Peyer's patch (tissue), 4 donors: ENCODE measurements around the gene MAML2. TPM values are rescaled to one million over a fixed set of nuclear protein-coding genes. Genes with fewer than 3 reads are reported as not detected.
A peak's percentile ranks its signal among the peaks of the same experiment; 100 is the strongest.

Source experiments
- DNase-seq, 3 donors: peaks; one replicate each; pipeline ENCODE4 v3.0.0-alpha.2; 2017 to 2019
- H3K27ac ChIP-seq, 4 donors: fragments of 200-600 bp; sonication (generic); one replicate each; pipeline ENCODE4 v1.5.1; 2016 to 2019
- H3K27me3 ChIP-seq, 2 donors: fragments of 200-600 bp; sonication (generic); one replicate each; pipeline ENCODE4 v1.5.1; 2019
- H3K36me3 ChIP-seq, 3 donors: fragments of 200-600 bp; sonication (generic); one replicate each; pipeline ENCODE4 v1.5.1; 2016 to 2019
- H3K4me1 ChIP-seq, 4 donors: fragments of 200-600 bp; sonication (generic); one replicate each; pipeline ENCODE4 v1.5.1; 2016 to 2019
- H3K4me3 ChIP-seq, 4 donors: fragments of 200-600 bp; sonication (generic); 1 replicate in 3 of 4; 2 replicates in 1 of 4; pipeline ENCODE4 v1.5.1; 2016 to 2019; ENCODE audit warnings: mild to moderate bottlenecking in 1 of 4
- H3K9me3 ChIP-seq, 4 donors: fragments of 200-600 bp; sonication (generic); one replicate each; pipeline ENCODE4 v1.5.1; 2016 to 2019; ENCODE audit warnings: mild to moderate bottlenecking in 1 of 4
- POLR2A ChIP-seq, 2 donors: fragments of 450-650 bp; IDR thresholded peaks; one replicate each; pipeline ENCODE4 v1.5.1; 2017; ENCODE audit warnings: antibody characterized with exemption in 2 of 2, mild to moderate bottlenecking in 2 of 2, moderate library complexity in 2 of 2
- total RNA-seq, 4 donors: library from RNA; depleted of rRNA; stranded (reverse); fragments of >200 nt; gene quantifications; one replicate each; pipeline ENCODE4 v1.1.0, GENCODE V29; 2016
- TF ChIP-seq, protein P1 (sequence below), 6 experiments: fragments of 450-650 bp in 4 of 6; fragments of 200-600 bp in 2 of 6; sonication (generic) in 1 of 6; IDR thresholded peaks; one replicate each; pipeline ENCODE4 v1.5.1; 2017 to 2019; ENCODE audit warnings: antibody characterized with exemption in 6 of 6, mild to moderate bottlenecking in 3 of 6, moderate library complexity in 1 of 6

Gene MAML2
- total RNA-seq, 4 donors from 2014 or later: 8.4 to 60.2 (median 22.7) TPM

DNA sequence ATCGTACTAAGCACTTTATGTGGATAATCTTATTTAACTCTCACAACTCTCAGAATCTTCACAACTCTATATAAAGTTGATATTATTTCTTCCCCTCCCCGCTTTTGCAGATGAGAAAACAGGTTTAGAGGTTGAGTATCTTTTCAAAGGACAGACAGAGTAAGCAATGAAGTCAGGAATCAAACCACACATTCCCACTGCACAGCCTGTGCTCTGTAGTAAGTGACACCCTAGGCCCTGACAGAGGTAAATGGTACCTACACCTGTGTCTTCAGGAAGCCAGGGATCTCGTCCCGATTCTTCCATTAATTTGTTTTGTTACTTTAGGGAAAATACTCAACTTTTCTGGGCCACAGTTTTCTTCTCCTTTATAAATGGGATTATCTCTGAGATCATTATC lies 246.6 kb downstream of the MAML2 start:
- H3K4me3 ChIP-seq: no peak overlapping the region
- DNase-seq: no peak
- no peaks in the 10 kb centered on the region for H3K9me3 ChIP-seq
- no peaks in the 10 kb centered on the region for H3K27me3 ChIP-seq
- peaks cover 0 to 5% (median 0%) of the 10 kb centered on the region in 3 donors for H3K36me3 ChIP-seq
- peak overlapping the region in 1 of 4 donors; percentile 17 for H3K27ac ChIP-seq
- TF ChIP-seq POLR2A (IDR thresholded peaks at IDR 0.05): no peak
- TF ChIP-seq, protein P1, sequence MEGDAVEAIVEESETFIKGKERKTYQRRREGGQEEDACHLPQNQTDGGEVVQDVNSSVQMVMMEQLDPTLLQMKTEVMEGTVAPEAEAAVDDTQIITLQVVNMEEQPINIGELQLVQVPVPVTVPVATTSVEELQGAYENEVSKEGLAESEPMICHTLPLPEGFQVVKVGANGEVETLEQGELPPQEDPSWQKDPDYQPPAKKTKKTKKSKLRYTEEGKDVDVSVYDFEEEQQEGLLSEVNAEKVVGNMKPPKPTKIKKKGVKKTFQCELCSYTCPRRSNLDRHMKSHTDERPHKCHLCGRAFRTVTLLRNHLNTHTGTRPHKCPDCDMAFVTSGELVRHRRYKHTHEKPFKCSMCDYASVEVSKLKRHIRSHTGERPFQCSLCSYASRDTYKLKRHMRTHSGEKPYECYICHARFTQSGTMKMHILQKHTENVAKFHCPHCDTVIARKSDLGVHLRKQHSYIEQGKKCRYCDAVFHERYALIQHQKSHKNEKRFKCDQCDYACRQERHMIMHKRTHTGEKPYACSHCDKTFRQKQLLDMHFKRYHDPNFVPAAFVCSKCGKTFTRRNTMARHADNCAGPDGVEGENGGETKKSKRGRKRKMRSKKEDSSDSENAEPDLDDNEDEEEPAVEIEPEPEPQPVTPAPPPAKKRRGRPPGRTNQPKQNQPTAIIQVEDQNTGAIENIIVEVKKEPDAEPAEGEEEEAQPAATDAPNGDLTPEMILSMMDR (IDR thresholded peaks at IDR 0.05): no peak
- H3K4me1 ChIP-seq: peaks cover 0 to 41% (median 3%) of the 10 kb centered on the region in 4 donors

DNA sequence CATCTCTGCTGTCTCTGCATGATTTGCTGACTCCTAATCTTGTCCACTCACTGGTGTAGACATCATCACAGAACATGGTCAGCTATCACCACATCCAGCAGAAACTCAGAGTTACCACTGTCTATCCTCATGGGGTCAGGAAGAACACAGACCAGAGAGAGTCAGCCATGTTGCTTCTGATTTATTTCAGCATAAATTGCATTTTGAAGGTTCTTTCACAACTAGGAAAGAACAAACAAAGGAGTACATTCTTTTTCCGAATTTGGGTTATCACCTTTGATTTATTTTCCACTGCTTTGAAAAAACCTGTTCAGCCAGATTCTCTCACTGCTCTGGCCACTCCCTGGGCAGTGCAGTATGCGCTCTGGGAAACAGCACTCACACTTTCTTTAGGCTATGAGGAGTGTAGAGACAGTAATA lies 247.1 kb downstream of the MAML2 start:
- Histone ChIP-seq H3K9me3 (no peaks in the 10 kb centered on the region), H3K27ac (peak overlapping the region in 1 of 4 donors; percentile 17), H3K27me3 (no peaks in the 10 kb centered on the region), H3K36me3 (peaks cover 0 to 5% (median 0%) of the 10 kb centered on the region in 3 donors), H3K4me1 (peaks cover 0 to 45% (median 3%) of the 10 kb centered on the region in 4 donors), H3K4me3 (no peak overlapping the region)
- TF ChIP-seq, protein P1 (IDR thresholded peaks at IDR 0.05): no peak
- TF ChIP-seq POLR2A (IDR thresholded peaks at IDR 0.05): no peak
- no peak for DNase-seq

DNA sequence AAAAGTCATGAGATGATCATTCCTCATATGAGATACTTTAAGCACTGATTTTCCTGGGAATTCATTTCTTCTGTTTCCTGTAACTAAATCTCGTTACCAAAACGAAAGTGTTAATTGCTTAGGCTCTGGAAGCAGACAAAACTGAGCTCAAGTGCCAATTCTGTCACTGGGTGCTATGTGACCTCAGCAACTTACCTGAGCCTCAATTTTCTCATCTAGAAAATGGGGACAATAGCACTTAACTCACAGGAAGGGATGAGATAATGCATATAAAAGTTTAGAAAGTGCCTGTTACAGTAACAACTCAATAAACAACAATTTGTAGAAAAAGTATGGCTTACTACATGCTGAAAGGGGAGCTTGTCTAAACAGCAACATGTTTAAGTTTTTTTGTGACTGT lies 248.8 kb downstream of the MAML2 start:
- Histone ChIP-seq H3K36me3 (peaks cover 0 to 5% (median 0%) of the 10 kb centered on the region in 3 donors), H3K4me3 (no peak overlapping the region), H3K27me3 (no peaks in the 10 kb centered on the region), H3K4me1 (peaks cover 0 to 48% (median 3%) of the 10 kb centered on the region in 4 donors), H3K27ac (no peak overlapping the region), H3K9me3 (no peaks in the 10 kb centered on the region)
- TF ChIP-seq, protein P1 (IDR thresholded peaks at IDR 0.05): no peak
- TF ChIP-seq POLR2A (IDR thresholded peaks at IDR 0.05): no peak
- no peak for DNase-seq

DNA sequence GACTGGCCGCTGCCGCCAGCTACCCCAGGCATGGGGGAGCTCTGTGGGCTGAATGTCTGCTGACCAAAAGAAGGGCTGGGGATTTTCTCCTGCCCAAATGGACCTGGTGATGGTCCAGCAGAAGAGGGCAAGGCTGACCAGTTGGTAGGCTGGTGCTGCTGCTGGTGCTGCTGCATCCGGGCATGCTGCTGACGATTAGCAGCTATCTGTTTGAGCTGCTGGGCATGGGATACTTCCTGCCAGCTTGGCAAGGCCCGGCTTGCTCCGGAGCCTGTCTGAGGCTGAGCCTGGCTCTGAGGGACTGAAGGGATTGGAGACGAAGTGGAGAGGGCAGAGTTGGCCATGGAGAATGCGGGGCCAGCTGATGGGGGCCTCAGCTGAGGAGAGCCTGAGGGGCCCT lies 250.5 kb downstream of the MAML2 start:
- H3K9me3 ChIP-seq: no peaks in the 10 kb centered on the region
- peaks cover 0 to 5% (median 0%) of the 10 kb centered on the region in 3 donors for H3K36me3 ChIP-seq
- peaks cover 0 to 33% (median 0%) of the 10 kb centered on the region in 4 donors for H3K4me1 ChIP-seq
- H3K27ac ChIP-seq: no peak overlapping the region
- DNase-seq: no peak
- no peak overlapping the region for H3K4me3 ChIP-seq
- TF ChIP-seq, protein P1 (IDR thresholded peaks at IDR 0.05): no peak
- TF ChIP-seq POLR2A (IDR thresholded peaks at IDR 0.05): no peak
- H3K27me3 ChIP-seq: no peaks in the 10 kb centered on the region

DNA sequence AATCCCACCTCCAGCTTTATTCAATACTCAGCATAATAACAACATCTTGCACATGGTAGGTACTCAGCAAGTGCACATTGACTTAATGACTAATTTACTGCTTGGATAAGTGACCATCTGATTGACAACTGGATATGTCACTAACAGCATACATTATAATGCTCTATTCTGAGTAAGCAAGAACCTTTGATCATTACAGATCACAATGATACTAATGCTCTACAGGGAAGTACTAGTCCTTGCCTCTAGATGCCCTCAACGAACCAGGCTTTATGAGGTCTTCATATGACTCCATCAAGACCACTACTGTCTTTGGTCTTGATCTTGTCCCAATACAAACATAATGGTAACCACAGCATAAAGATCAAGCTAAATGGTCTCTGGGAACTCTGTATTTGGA lies 251.5 kb downstream of the MAML2 start:
- H3K27me3 ChIP-seq: no peaks in the 10 kb centered on the region
- DNase-seq: no peak
- H3K4me3 ChIP-seq: no peak overlapping the region
- no peaks in the 10 kb centered on the region for H3K9me3 ChIP-seq
- TF ChIP-seq, protein P1 (IDR thresholded peaks at IDR 0.05): peak in 3 of 6 experiments; percentile 70 to 85 (median 76)
- TF ChIP-seq POLR2A (IDR thresholded peaks at IDR 0.05): no peak
- peaks cover 0 to 23% (median 0%) of the 10 kb centered on the region in 4 donors for H3K4me1 ChIP-seq
- H3K36me3 ChIP-seq: peaks cover 0 to 5% (median 0%) of the 10 kb centered on the region in 3 donors
- H3K27ac ChIP-seq: peak overlapping the region in 1 of 4 donors; percentile 65
